ENCODE data around the gene NQO2.

NQO2 gene

GRCh38 chr6:2999618-3000557 lies at the start of gene NQO2:
Gene NQO2 (plus strand): TSS chr6:2999894. CDS start chr6:3006553, 6,659 bp downstream.
- DNase-seq (ENCODE audit: low spot score), result peak; percentile 99

GRCh38 chr6:2950713-2951112 lies 49.0 kb upstream of the NQO2 start:
- DNase-seq (ENCODE audit: low spot score), result no peak

DNA sequence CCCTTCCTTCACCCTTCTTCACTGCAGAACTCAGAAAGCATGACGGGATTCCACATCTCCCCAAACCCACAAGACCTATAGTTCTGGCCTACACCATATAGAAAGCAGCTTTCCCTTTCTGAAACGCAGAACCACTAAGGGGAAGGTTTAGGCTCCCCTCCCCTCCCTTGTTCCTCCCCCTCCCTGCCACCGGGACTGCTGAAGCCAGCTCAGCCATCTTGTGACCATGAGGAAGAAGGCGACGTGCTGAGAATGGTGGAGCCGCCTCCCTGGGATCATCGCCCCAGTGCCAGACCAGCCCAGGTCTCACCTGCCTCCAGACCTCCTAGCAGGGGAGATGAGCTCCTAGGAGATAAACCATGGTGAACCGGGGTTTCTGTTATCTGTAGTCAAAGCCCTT lies 48.0 kb upstream of the NQO2 start:
- no peak for DNase-seq (ENCODE audit: low spot score)

DNA sequence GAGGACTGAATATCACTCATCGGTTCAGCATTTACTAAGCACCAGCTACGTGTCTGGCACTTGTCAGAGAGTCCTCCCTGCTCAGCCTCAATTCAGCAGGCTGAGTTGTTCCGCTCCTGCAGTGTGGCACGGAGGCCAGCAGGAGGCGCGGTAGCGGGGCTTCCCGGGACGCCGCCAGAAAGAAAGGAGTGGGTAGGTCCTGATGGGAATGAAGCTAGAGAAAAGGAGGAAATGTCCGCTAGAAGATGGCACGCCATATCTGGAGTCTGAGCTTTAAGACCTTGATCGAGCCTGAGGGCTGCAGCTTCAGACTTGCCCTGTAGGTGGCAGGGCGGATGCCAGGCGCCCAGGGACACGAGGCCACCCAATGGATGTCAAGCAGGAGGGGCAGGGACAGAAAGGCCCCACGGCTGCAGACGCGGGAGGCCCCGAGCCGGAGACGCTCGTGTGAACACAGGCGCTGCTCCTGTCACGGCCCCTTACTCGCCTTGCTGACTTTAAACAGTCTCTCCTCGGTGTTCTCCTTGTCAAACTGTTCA lies 47.1 kb upstream of the NQO2 start:
- peak; percentile 92 for DNase-seq (ENCODE audit: low spot score)

GRCh38 chr6:2953098-2953497 lies 46.6 kb upstream of the NQO2 start:
- DNase-seq (ENCODE audit: low spot score), result no peak

GRCh38 chr6:2956930-2957685 lies 42.6 kb upstream of the NQO2 start:
- DNase-seq (ENCODE audit: low spot score), result no peak

DNA sequence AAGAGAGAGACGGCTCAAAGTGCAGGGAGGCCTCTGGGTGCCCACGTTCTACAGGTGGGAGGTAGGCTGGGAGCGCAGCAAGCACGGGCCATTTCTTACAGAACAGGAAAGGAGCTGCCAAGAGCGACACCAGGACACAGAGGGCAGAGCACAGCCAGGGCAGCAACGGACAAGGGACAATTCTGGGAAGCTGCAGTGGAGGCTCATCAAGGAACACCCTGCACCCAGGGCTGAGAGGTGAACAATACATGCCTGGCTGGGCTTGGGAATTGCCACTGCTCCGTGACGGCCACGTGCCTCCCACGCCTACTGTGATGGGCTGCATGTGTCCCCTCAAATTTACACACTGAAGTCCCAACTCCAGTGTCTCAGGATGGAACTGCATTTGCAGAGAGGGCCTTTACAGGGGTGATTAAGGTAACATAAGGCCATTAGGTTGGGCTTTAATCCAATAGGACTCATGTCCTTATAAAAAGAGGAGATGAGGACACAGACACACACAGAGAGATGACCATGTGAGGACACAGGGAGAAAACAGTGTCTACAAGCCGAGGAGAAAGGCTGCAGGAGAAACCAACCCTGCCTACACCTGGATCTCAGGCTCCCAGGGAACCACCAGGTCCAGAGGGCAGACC lies 41.9 kb upstream of the NQO2 start:
- no peak for DNase-seq (ENCODE audit: low spot score)

- no peak for DNase-seq (ENCODE audit: low spot score)
Measured at GRCh38 chr6:2958331-2958711, 41.4 kb upstream of the NQO2 start.

DNA sequence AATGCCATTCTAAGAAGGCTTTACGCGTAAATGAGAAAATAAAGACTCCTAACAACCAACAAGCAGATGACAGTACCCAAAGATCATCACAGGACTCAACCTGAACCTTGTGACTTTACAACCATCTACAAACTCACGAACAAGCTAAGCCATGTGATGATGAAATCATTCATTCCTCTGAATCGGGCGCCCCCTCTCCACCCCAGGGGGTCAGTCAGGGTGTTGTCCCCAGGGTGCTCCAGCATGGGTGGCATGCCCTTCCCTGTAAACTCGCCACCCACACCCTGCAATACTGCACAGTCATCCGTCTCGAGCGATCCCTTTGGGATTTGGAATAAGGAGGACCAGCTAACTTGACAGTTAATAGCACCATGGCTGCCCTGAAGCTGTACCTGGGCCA lies 40.9 kb upstream of the NQO2 start:
- DNase-seq (ENCODE audit: low spot score), result no peak

DNA sequence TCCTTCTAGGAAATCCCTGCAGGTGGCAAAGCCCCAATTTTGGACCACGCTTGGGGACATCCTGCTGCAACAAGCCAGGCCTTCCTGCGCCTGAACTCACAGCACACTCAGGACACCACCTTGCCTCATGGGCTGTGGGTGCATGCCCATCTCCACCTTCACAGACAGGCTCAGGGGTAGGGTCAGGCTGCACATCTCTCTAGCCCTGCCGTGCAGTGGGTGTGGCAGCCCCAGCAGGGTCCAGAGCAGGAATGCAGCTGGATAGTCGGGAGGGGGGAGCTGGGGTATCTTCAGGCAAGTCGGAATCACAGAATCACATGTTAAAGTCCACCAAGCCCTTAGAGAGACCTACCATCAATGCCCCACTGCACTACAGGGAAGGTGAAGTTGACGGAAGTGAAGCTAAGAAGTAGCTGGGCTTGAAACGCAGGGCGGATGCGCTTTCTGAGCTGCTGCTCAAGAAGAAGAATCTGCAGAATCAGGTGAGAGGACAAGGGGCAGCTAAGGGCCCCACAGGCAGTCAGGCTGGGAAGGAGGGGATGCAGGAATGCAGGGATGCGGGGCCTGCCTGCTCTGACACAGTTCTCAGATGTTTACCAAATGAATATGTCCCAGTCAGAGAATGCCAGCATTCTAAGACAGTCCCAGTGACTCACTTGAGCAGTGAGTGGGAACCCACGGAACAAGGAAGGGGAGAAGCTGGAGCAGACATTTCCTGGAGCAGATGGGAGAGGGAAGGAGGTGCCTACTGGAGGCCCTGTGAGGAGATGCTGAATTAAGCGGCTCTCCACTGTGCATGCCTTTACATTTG lies 39.6 kb upstream of the NQO2 start:
- peak; percentile 85 for DNase-seq (ENCODE audit: low spot score)

DNA sequence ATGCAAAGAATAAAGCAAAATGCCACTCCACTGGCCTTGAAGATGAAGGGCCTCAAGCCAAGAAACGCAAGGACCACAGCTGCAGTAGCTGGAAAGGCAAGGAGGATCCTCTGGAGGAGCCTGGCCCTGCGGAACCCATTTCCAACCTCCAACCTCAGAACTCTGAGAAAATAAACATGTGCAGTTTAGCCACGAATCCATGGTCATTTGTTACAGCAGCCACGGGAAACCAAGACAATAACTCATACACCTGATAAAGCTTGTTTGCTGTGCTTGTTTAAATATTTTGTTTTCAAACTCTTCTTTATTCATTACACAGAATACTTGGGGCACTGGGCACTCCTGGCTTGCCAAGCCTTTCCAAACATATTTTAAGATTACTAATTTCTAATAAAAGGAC lies 38.8 kb upstream of the NQO2 start:
- DNase-seq (ENCODE audit: low spot score), result no peak

GRCh38 chr6:2961506-2961905 lies 38.2 kb upstream of the NQO2 start:
- no peak for DNase-seq (ENCODE audit: low spot score)

DNA sequence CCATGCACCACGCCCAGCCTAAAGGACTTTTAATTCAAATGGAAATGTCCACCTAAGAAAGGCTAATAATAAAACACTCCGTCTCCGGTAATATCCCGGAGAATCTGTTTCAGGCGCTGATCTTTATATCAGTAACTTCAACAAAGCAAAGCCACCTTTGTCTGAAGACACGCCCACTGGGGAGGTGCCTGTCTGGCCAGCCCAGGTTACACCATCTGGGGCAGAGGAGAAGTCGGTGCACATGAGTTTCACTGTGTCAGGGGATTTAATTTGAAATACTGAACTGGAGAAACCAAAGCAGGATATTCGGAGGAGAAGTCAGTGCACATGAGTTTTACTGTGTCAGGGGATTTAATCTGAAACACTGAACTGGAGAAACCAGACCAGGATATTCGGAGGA lies 37.7 kb upstream of the NQO2 start:
- no peak for DNase-seq (ENCODE audit: low spot score)

- no peak for DNase-seq (ENCODE audit: low spot score)
Measured at GRCh38 chr6:2962636-2963035, 37.1 kb upstream of the NQO2 start.

GRCh38 chr6:2963756-2964155 lies 35.9 kb upstream of the NQO2 start:
- no peak for DNase-seq (ENCODE audit: low spot score)

GRCh38 chr6:2964793-2965505 lies 34.7 kb upstream of the NQO2 start:
- DNase-seq (ENCODE audit: low spot score), result no peak

DNA sequence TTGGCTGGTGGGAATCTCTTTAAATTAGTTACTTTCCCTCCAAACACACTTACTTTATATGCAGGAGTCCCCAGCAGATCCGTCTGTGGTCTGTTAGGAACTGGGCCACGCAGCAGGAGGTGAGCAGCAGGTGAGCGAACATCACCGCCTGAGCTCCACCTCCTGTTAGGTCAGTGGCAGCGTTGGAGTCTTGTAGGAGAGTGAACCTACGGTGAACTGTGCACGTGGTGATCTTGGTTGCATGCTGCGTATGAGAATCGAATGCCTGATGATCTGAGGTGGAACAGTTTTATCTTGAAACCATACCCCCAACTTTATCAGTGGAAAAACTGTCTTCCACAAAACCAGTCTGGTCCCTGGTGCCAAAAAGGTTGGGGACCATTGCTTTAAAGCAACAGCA lies 33.3 kb upstream of the NQO2 start:
- DNase-seq (ENCODE audit: low spot score), result no peak

GRCh38 chr6:2967936-2968335 lies 31.8 kb upstream of the NQO2 start:
- DNase-seq (ENCODE audit: low spot score), result no peak

DNA sequence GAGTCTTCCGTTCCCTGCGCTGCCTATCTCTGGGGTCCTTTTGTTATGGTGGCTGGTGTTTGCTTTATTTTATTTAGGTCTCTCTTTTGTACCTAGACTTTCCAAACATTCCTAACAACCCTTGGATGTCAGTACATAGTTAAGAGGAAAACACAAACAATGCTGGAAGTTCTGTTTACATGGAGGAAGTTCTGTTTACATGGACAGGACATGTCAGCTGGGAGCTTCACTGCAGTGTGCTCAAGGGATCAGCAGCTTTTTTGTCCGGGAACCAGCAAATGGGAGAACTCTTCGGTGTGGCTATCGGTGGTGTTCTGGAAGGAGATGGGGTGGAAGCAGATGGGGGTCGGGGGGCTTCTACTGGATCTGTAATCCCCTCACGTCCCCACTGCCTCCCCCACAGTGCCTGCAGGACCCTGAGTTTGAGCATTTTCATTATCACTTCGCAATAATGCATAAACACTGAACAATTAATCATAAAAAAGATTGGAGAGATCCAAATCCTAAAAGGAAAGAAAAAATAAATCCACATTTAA lies 31.0 kb upstream of the NQO2 start:
- DNase-seq (ENCODE audit: low spot score), result no peak

GRCh38 chr6:2969549-2969948 lies 30.1 kb upstream of the NQO2 start:
- no peak for DNase-seq (ENCODE audit: low spot score)

Measured in GM03348 (cell line).